Loucy (cell line): ENCODE results near the gene KIF16B.

Experiments used
- CTCF ChIP-seq: fragments of 200-600 bp; sonication (generic); conservative IDR thresholded peaks from 2 replicates; pipeline ENCODE4 v1.5.1; 2014; ENCODE audit warnings: mild to moderate bottlenecking, antibody characterized with exemption, low read length
- EZH2phosphoT487 ChIP-seq: fragments of 200-600 bp; IDR thresholded peaks from 2 replicates; pipeline ENCODE4 v1.6.1; 2018; ENCODE audit warnings: antibody characterized with exemption, mild to moderate bottlenecking, moderate library complexity, borderline replicate concordance

DNA sequence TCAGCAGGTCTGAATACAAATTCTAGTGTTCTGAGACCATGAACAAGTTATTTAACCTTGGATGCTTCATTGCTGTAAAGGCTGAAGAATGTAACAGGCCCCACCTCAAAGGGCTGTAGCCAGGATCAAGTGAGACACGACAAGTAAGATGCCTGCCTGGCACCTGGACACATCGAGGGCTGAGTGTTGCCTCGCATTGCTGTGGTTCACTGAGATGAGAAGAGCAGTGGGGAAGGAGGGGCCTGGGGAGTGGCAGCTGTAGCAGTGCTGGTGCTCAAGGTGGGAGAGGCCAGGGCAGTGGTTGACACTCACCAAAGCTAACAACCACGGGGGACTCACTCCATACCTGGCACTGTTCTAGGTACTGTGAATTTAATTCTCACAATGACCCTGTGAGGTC, 187.8 kb downstream of the KIF16B start:
- TF ChIP-seq CTCF (no peak), EZH2phosphoT487 (no peak)
